ENCODE measurements around the gene HNRNPAB. TPM values are rescaled to one million over a fixed set of nuclear protein-coding genes. Genes with fewer than 3 reads are reported as not detected.
A peak's percentile ranks its signal among the peaks of the same experiment; 100 is the strongest.
"Not testable (repeated sequence)": the region's sequence is repeated elsewhere in the genome, so short reads cannot be mapped to it uniquely, and the experiment has no call there.

Gene HNRNPAB
- polyA plus RNA-seq, 3 donors = 25.0 to 133 (median 111) TPM

DNA sequence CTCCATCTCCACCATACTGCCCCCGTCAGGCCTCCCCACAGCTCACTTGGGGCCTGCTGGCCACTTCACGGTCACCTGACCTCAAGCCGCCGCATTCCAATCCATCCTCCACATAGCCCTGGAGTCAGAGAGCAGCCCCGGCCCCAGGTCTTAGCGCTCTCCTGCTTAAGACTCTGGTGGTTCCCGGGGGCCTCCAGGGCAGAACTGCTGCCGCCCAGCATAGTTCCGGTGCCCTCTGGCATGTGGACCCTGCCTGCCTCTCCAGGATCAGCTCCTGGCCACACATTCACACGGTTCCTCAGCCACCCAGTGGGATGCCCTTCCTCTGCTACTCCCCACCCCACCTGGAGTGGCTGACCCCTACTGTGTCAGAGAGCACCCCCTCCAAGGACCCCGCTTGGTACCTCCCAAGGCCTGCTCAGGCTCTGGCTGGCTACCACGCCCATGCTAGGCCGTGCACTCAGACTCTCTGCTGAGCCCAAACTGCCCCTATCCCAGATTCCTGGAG, 19.5 kb downstream of the HNRNPAB start:
- H3K27ac ChIP-seq (ENCODE audit: low read depth, low read length) = no peak overlapping the region
- 71 to 76% (median 72%) methylated on average over 13 of the region's 13 CpGs for WGBS, 3 donors

DNA sequence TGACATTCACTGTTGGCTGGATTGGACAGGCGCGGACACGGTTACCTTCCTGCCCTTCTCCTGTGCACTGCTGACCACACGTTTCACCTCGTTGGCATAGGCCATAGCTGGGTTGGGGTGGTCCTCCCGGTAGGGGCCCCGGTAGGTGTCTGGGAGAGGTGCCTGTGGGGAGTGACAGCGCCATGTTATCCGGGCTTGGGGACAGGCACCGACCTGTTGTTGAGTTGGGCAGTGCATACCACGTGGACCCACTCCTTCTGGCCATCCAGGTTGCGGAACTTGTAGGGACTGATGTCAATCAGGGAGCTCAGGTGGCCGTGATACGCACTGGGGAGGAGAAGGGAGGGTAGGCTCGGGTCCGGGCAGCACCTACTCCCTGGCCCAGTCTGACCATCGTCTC, 20.1 kb downstream of the HNRNPAB start:
- 90 to 94% (median 93%) methylated on average over 17 of the region's 17 CpGs for WGBS, 3 donors
- no peak overlapping the region for H3K27ac ChIP-seq (ENCODE audit: low read depth, low read length)

DNA sequence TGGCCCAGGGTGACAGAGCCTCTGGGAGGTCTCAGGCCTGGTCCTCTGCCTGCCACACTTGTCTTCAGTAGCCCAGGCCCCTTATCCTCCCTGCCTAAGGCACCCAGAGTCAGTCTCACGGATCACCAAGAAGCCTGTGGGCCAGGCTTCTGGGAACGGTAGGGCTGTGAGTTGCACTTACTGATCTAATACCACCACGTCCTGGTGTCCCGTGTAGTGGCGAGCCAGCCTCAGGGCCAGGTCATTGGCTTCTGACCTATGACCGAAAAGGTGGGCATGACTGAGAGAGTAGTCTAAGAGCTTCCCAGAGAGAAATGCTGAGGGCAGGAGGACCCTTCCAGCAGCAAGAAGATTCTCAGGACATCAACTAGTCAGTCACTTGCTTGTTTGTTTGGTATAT, 20.8 kb downstream of the HNRNPAB start:
- 90 to 93% (median 93%) methylated on average over 6 of the region's 6 CpGs for WGBS, 3 donors
- no peak overlapping the region for H3K27ac ChIP-seq (ENCODE audit: low read depth, low read length)

DNA sequence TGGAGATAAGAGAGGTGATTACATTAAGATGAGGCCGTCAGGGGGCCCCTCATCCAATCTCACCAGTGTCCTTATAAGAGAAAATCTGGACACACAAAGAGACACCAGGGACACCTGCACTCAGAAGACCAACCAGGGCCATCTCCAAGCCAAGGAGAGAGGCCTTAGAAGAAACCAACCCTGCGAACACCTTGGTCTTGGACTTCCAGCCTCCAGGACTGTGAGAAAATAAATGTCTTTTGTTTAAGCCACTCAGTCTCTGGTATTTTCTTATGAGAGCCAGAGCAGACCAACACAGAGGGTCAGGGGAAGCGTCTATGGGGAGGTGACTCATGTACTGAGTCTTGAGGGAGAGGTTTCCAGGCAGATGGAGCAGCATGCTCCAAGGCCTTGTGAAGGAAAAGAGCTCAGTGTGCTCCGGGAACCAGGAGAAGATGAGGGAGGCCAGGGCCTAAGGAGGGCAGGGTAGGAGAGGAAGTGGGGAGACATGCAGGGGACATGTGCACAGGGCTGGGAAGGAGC, 22.9 kb downstream of the HNRNPAB start:
- WGBS, 3 donors = 94 to 99% (median 95%) methylated on average over 4 of the region's 4 CpGs
- H3K27ac ChIP-seq (ENCODE audit: low read depth, low read length) = no peak overlapping the region

DNA sequence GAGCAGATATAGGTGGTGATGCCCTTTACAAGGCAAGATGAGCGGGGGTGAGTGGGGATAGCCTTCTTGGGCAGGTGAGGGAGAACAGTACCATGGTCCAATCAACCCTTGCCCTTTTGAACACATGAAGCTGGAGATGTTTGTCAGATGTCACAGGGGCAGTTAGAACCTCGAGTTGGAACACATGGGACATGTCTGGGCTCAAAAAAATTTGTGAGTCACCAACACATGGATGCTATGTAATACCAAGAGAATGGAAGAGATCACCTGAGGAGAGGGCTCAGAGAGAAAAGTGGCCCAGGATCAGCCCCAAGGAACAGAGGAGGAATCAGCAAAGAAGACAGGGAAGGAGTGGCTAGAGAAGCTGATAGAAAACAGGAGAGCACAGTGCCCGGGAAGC, 23.6 kb downstream of the HNRNPAB start:
- WGBS, 3 donors = 86 to 91% (median 89%) methylated on average over 3 of the region's 3 CpGs
- no peak overlapping the region for H3K27ac ChIP-seq (ENCODE audit: low read depth, low read length)

DNA sequence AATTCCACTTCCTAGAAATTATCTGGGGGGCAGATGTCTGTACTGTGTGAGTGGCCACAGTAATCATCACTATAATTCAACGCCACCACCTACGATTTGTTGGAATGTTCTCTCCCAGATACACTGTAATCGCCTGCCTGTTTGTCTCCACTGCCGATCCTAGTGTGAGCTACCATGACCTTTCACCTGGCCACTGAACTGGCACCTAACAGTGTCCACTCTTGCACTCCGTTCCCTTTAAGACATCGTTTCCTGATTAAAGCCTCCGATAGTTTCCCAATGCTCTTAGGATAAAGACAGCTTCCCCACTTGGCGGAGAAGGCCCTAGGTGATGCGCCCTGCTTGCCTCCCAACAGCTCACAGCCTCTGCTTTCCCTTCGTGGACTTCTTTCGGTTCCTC, 24.3 kb downstream of the HNRNPAB start:
- 86 to 94% (median 87%) methylated on average over 11 of the region's 11 CpGs for WGBS, 3 donors
- H3K27ac ChIP-seq (ENCODE audit: low read depth, low read length) = no peak overlapping the region

DNA sequence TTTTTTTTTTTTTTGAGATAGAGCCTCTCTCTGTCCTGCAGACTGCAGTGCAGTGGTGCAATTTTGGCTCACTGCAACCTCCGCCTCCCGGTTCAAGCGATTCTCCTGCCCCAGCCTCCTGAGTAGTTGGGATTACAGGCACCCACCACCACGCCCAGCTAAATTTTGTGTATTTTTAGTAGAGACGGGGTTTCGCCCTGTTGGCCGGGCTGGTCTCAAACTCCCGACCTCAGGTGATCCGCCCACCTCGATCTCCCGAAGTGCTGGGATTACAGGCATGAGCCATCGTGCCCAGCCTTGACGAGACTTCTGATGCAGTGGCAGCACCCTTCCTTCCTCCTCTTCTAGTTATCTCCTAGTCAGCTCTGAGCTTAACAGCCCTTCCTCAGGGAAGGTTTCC, 24.8 kb downstream of the HNRNPAB start:
- WGBS, 3 donors = 93 to 96% (median 95%) methylated on average over 13 of the region's 13 CpGs
- not testable (repeated sequence) for H3K27ac ChIP-seq (ENCODE audit: low read depth, low read length)

DNA sequence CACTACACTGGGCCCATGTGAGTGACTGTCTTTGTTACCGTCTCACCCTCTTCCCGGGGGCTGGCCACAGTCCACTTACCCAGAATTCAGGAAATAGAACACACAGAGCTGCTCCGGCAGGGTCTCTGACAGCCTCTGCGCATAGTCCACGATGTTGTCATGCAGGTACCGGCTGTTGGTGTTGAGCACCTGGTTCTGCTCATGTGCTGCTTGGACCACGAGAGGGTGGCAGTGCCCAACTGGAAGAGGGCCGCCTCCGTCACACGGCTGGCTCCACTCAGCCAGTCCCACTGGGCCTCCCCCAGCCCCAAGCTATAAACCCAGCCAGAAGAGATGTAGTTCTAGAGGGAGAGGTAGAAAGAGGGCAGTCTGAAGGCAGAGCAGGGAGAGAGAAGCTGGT, 25.5 kb downstream of the HNRNPAB start:
- H3K27ac ChIP-seq (ENCODE audit: low read depth, low read length) = no peak overlapping the region
- 85 to 94% (median 89%) methylated on average over 10 of the region's 10 CpGs for WGBS, 3 donors

DNA sequence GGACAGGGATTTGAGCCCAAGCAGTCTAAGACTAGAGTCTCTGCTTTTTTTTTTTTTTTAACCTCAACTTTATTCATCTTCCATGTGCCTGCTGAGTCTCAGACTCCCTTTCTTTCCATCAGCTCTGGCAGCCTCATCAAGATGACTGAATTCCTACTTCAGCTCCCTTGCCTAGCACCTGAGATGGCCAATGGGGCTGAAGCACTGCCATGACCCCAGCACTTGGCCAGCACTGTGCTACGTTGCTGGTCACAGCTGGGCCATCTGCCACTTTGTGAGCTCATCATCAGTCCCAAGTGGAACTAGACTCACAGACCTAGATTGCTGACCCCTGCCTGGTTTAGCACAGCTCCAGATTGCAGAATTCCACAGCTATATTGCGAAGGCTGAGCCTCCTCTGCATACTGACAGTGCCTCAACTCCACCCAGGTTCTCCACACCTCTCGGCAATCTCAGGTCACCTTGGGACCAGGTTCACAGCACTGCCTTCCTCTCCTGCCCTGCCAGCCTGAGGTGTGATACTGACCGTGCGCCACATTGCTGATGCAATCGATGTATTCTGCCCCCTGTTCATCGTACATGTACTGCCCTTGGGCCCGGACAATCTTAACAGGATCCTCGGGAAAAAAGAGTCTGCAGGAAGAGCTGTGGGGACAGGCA, 26.7 kb downstream of the HNRNPAB start:
- WGBS, 3 donors = 52 to 62% (median 59%) methylated on average over 9 of the region's 9 CpGs
- H3K27ac ChIP-seq (ENCODE audit: low read depth, low read length) = no peak overlapping the region

DNA sequence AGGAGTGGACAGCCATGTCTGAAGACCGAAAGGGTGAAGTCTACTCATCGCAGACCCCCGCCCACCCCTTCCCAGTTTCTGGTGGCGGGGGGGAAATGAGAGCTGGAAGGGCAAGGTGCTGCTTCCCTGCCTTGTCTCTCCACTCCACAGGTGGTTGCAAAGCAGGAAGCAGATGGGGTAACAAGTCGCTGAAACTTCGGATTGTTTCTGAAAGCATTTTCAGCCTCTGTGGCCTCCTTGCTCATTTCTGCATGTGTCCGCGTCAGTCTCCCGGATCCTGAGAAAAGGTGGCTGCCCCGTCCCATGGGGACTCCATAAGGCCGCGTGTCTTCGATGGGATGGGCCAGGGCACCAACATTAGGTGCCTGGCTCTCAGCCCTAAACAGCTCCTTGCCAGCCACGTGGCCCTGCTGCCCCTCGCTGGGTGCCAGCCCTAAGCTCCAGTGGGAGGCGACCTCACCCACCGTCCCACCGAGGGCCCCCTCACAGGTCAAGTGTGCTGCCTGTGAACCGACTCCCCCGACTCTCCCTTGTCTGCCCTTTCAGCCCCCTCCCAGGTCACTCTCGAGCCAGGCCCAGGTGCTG, 27.3 kb downstream of the HNRNPAB start:
- 17 to 22% (median 18%) methylated on average over 21 of the region's 21 CpGs for WGBS, 3 donors
- peak overlapping the region; percentile 66 for H3K27ac ChIP-seq (ENCODE audit: low read depth, low read length)

DNA sequence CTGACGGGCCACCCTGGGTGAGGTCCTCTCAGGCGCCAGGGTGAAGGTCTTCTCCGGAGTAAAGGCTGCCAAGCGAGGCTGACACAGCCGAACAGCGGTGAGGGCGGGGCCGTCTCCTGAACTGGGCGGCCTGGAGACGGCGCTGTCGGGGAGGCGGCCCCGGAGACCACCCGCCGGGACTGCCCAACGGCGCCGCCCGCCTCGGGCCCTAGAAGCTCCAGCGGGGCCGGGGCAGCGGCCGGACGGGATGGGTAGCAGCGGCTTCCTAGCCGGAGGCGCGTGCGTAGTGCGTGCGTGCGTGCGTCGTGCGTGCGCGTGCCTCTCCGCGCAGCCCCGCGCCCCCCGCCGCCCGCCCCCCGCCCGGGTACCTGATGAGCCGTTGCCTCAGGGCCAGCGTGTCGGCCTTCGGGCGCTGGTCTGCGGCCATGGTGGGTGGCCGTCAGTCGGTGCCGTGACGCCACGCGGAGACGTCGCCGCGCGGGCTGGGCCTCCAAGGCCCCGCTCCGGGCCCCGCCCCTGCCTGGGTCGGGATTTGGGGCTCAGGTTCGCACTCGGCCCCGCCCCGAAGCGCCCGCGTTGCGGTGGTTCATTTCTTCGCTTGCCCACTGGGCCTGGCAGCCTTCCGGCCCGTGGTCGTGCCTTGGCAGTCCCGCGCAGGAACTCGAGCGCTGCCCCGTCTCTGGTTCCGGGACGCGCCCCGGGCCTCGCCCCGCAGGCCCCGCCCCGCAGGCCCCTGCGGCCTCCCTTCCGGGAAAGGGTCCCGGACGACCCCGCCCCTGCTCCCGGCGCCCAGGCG, 28.0 kb downstream of the HNRNPAB start, which contains the start of gene PHYKPL:
TSS of gene PHYKPL (minus strand) at position 679 of the 796 bp plus-strand sequence. CDS start at position 427, 252 bp downstream.
- WGBS, 3 donors = 1% methylated on average over 72 to 102 of the region's 102 CpGs
- H3K27ac ChIP-seq (ENCODE audit: low read depth, low read length) = peak within 1 kb of the TSS; percentile 66

DNA sequence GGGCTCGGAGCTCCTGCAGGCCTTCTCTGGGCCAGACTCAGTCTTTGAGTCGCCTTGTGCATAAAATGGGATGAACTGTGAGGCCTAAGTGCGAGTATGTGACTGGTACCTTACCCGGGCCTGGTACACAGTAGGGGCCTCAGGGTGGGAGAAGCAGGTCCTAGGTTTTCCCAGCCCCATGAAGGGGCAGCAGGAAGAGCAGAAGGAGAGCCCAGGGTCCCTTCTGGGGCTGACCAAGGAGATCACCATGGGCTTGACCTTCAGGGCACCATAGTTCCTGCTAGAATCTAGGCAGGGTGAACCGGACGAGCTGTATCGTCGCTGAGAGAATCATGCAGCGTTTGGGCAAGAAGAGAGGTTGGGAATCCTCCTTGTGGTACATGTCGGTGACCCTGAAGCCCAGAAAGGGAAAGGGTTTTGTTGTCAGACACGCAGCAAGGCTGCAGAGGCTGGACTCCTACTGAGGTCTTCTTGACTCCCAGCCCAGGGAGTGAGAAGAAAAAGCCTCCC, 28.6 kb downstream of the HNRNPAB start:
- H3K27ac ChIP-seq (ENCODE audit: low read depth, low read length) = peak overlapping the region; percentile 66
- 68 to 73% (median 69%) methylated on average over 11 of the region's 11 CpGs for WGBS, 3 donors

DNA sequence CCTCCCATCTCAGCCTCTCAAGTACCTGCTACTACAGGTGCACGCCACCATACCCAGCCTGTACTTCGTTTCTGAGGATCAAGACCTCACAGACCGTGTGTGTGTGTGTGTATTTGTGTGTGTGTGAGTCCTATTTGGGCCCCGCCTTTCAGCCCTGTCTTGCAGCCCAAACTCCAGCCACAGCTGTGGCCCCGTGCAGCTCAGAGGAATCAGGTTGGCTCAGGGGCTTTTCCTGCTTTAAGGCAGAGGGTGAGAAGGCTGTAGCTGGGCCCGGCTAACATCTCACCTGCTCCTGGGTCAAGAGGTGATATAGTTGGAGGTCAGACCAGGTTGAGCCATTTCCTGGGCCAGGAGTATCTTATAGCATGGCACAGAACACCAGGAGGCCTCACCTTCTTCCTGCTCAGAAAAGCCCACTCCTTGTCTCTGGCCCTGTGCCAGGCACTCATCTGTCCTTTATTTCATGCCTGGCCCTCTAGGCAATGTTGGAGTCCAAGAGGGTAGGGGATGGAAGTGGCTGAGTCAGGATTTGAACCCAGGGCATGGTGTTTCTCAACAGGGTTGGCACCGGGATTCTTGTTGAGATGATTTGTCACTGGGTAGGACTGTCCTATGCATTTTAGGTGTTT, 29.9 kb downstream of the HNRNPAB start:
- H3K27ac ChIP-seq (ENCODE audit: low read depth, low read length) = no peak overlapping the region
- 85 to 93% (median 87%) methylated on average over 7 of the region's 7 CpGs for WGBS, 3 donors

DNA sequence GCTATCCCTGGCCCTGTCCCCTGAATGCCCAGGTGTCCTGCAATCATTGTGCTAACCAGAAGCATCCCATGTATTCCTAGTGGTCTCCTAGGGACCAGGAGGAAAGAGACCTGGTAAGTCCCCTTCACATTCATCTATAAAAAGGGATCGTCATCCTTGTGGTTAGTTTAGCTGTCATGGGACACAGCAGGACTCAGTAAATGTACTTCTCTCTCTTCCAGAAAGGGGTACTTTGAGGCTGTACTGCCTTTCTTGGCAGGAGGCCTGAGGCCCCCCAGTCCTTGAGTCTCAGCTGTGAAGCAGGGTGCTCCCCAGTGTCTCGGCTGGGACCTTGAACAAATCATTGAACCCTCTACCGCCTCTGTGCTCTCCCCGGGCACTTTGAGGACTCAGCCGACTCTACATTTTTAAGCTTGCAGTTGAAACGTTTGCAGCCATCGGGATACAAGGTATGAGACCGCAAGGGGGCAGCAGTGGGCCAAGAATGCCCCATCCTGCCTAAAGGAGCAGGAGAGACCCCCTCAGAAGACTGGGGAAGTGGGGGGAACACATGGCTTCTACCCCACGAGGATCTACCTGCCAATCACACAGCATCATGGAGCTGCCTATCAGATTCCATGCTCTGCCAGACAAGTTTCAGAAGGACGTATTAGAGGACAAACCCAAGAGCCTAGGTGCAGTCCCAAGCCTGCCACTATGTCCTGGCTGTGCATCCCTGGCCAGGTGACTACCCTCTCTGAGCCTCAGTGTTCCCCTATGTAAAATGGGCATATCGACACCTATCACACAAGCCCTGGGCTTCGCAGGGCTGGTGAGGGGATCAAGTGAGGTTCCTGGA, 30.6 kb downstream of the HNRNPAB start:
- 23 to 25% (median 24%) methylated on average over 12 of the region's 12 CpGs for WGBS, 3 donors
- no peak overlapping the region for H3K27ac ChIP-seq (ENCODE audit: low read depth, low read length)

DNA sequence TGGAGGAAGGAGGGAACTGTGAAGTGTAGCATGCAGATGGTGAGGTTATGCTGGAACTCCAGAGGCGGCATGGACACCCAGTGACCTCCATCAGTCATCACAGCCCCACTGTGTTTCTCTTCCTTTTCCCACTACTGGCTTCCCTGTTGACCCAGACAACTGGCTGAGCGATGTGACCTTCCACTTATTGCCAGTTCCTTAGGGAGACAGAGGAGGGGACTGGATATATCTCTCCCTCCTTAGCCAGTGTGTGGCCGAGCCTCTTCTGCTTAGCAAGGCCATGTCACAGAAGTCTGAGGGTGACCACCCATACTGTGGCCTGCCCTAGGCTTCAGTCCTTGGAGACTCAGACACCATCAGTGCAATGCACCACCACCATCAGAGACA, 31.2 kb downstream of the HNRNPAB start:
- no peak overlapping the region for H3K27ac ChIP-seq (ENCODE audit: low read depth, low read length)
- WGBS, 3 donors = 70 to 77% (median 74%) methylated on average over 3 of the region's 3 CpGs

DNA sequence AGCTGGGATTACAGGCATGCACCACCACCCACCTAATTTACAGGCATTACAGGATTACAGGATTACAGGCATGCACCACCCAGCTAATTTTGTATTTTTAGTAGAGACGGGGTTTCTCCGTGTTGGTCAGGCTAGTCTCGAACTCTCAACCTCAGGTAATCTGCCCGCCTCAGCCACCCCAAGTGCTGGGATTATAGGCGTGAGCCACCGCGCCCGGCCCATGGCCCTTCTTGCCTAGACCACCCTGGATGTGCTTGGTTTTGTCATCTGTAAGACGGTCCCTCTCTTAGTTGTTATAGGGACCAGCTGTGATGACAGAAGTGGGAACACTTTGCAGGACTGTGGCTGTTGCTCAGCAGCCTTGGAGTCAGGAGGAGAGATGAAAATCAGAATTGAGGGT, 31.8 kb downstream of the HNRNPAB start:
- H3K27ac ChIP-seq (ENCODE audit: low read depth, low read length) = no peak overlapping the region
- WGBS, 3 donors = 90 to 94% (median 90%) methylated on average over 9 of the region's 9 CpGs

DNA sequence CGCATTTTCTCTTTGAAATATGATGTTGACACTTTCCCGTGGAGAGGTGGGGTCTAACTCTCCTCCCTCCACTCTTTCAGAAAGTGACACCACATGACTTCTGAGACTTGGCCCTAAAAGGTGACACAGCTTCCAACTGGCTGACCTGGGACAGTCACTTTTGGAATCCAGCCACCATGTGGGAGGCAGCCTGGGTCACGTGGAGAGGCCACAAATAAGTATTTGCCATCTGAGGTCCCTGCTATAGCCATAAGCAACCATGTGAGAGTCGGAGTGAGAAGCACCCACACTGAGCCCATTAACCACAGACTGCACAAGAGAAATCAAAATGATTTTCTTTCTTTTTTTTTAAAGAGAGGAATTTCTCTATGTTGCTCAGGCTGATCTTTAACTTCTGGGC, 32.3 kb downstream of the HNRNPAB start:
- H3K27ac ChIP-seq (ENCODE audit: low read depth, low read length) = no peak overlapping the region
- 22 to 33% (median 33%) methylated on average over 4 of the region's 4 CpGs for WGBS, 3 donors

Measured in adipose tissue (tissue), 3 donors.